Neural cell (in vitro differentiated cells): Measurements from ENCODE around the gene KDM3B.

Experiments used
- EP300 ChIP-seq: fragments of 450-650 bp; conservative IDR thresholded peaks from 2 replicates; pipeline ENCODE4 v1.6.1; 2014; ENCODE audit warnings: antibody characterized with exemption, mild to moderate bottlenecking, moderate library complexity; ENCODE audit not compliant: poor library complexity, severe bottlenecking
- EZH2 ChIP-seq: fragments of 200-600, 300-800 bp; shearing (Covaris generic), sonication (generic); IDR thresholded peaks from 2 replicates; pipeline ENCODE4 v1.6.1; 2014; ENCODE audit warnings: antibody characterized with exemption, low read length, borderline replicate concordance, mild to moderate bottlenecking; ENCODE audit not compliant: insufficient read depth, poor library complexity, severe bottlenecking
- POLR2AphosphoS5 ChIP-seq: IDR thresholded peaks from 2 replicates; pipeline ENCODE4 v1.6.1; 2012
- RAD21 ChIP-seq: fragments of 450-650 bp; conservative IDR thresholded peaks from 2 replicates; pipeline ENCODE4 v1.6.1; 2014; ENCODE audit warnings: antibody characterized with exemption, mild to moderate bottlenecking, moderate library complexity
- TAF1 ChIP-seq: IDR thresholded peaks from 2 replicates; pipeline ENCODE4 v1.6.1; 2012; ENCODE audit warnings: low read depth
- TF ChIP-seq, protein P1 (sequence below): fragments of 450-650 bp; IDR thresholded peaks from 2 replicates; pipeline ENCODE4 v1.5.1; 2014; ENCODE audit warnings: antibody characterized with exemption, mild to moderate bottlenecking, moderate library complexity; ENCODE audit not compliant: poor library complexity, severe bottlenecking

DNA sequence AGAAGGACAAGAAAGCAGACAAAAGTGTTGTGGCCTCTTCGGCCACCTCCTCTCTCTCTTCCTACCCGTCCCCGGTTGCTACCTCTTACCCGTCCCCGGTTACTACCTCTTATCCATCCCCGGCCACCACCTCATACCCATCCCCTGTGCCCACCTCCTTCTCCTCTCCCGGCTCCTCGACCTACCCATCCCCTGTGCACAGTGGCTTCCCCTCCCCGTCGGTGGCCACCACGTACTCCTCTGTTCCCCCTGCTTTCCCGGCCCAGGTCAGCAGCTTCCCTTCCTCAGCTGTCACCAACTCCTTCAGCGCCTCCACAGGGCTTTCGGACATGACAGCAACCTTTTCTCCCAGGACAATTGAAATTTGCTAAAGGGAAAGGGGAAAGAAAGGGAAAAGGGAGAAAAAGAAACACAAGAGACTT lies 115.2 kb downstream of the KDM3B start:
- TF ChIP-seq, protein P1, sequence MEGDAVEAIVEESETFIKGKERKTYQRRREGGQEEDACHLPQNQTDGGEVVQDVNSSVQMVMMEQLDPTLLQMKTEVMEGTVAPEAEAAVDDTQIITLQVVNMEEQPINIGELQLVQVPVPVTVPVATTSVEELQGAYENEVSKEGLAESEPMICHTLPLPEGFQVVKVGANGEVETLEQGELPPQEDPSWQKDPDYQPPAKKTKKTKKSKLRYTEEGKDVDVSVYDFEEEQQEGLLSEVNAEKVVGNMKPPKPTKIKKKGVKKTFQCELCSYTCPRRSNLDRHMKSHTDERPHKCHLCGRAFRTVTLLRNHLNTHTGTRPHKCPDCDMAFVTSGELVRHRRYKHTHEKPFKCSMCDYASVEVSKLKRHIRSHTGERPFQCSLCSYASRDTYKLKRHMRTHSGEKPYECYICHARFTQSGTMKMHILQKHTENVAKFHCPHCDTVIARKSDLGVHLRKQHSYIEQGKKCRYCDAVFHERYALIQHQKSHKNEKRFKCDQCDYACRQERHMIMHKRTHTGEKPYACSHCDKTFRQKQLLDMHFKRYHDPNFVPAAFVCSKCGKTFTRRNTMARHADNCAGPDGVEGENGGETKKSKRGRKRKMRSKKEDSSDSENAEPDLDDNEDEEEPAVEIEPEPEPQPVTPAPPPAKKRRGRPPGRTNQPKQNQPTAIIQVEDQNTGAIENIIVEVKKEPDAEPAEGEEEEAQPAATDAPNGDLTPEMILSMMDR: no peak
- TF ChIP-seq EZH2 (no peak), POLR2AphosphoS5 (no peak), EP300 (no peak), TAF1 (no peak), RAD21 (no peak)
